Motor neuron (in vitro differentiated cells): ENCODE results near the gene HYDIN. TPM values are rescaled to one million over a fixed set of nuclear protein-coding genes. Genes with fewer than 3 reads are reported as not detected.
"Not testable (repeated sequence)": the region's sequence is repeated elsewhere in the genome, so short reads cannot be mapped to it uniquely, and the experiment has no call there.

Source experiments
- ATAC-seq, 8 experiments: fragments of 200-7000 bp; cut with Tn5 transposase; replicated peaks in 6 of 8; 2 replicates each; pipeline ENCODE4 v1.8.0; 2021; ENCODE audit warnings: mild to moderate bottlenecking in 8 of 8, moderate library complexity in 8 of 8
- H3K27ac ChIP-seq, 2 donors: fragments of 250-450 bp; sonication (Bioruptor Pico); 2 replicates each; pipeline ENCODE4 v1.9.0; 2021; ENCODE audit warnings: antibody characterized with exemption in 2 of 2, mild to moderate bottlenecking in 2 of 2, moderate library complexity in 1 of 2
- H3K4me1 ChIP-seq, 2 donors: fragments of 250-450 bp; sonication (Bioruptor Pico); replicated peaks in 1 of 2; 2 replicates each; pipeline ENCODE4 v1.6.1; 2021; ENCODE audit warnings: antibody characterized with exemption in 2 of 2, mild to moderate bottlenecking in 2 of 2, moderate library complexity in 1 of 2
- H3K4me3 ChIP-seq, 5 donors: fragments of 250-450 bp; sonication (Bioruptor Pico); 2 replicates each; pipeline ENCODE4 v1.9.0; 2021; ENCODE audit warnings: antibody characterized with exemption in 5 of 5, mild to moderate bottlenecking in 5 of 5, moderate library complexity in 4 of 5
- WGBS, 10 experiments: fragments of 450-650 bp; shearing (Covaris generic); methylation state at CpG; one replicate each; pipeline ENCODE4 v1.0.0; 2022; 5-methylcytosine and 5-hydroxymethylcytosine counted together
- in situ Hi-C, 9 experiments: fragments of 400-800 bp; cut with MboI; loops; one replicate each; pipeline ENCODE4 v1.15.0; 2021; ENCODE audit warnings: low sequenced_read_pairs in 9 of 9, low pct_unique_long_range_greater_than_20kb in 2 of 9; ENCODE audit not compliant: unreplicated experiment in 9 of 9
- total RNA-seq, 8 experiments: library from RNA; unstranded; fragments of 300-600 nt; gene quantifications; 2 replicates each; pipeline versions ENCODE4 v1.2.3 to v1.2.4, GENCODE V29; 2022

Gene HYDIN
- total RNA-seq, 8 experiments from 2014 or later: 0.61 to 28.9 (median 5.3) TPM

DNA sequence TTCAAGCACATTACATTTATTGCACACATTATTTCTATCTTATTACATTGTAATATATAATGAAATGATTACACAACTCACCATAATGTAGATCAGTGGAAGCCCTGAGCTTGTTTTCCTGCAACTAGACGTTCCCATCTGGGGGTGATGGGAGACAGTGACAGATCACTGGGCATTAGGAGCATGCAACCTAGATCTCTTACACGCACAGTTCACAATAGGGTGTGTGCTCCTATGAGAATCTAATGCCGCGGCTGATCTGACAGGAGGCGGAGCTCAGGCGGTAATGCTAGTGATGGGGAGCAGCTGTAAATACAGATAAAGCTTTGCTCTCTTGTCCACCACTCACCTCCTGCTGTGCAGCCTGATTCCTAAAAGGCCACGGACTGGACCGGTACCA lies 69.5 kb downstream of the HYDIN start:
- H3K27ac ChIP-seq, in situ Hi-C loops, H3K4me3 ChIP-seq, H3K4me1 ChIP-seq: not testable (repeated sequence)
- ATAC-seq: peak in 4 of 8 experiments; percentile 45 to 73 (median 58)
- WGBS, 10 experiments: no CpG with 5 or more reads among the region's 8 CpGs

DNA sequence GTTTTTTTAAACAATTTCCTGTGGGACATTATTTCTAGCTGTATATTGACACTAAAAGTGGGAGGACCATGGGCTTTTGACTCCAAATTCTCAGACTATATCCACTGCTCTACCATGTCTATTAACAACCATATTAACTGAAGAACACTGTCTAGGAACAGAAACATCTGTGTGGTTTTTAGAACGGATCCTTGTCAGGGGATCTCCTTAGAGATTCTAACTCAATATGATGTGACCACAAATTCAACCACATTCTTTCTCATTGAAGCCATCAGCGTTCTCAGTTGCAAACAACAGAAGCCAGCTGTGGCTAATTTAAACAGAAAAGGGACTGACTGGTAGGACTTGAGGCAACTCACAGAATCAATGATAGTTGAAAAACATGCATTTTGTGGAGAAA lies 73.2 kb downstream of the HYDIN start:
- ATAC-seq, in situ Hi-C loops, H3K4me1 ChIP-seq, H3K4me3 ChIP-seq, H3K27ac ChIP-seq: not testable (repeated sequence)
- WGBS, 10 experiments: no CpG with 5 or more reads among the region's 2 CpGs

DNA sequence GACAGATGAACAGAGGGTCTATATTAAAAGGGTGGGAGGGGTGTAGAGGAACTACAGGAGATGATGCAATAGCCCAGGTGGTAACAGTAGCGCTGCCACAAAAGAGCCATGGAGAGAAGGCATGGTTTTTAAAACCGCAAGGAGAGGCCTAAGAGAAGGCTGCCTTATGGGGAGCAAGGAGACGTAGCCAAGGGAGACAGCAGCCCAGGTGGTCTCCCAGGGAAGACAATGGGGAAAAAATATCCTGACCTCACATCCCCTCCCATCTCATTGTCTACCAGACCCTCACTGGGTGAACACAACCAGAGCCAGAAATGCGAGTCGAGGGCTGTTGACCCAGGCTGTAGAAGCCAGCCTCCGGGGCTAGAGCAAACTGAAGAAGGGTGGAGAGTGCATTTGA lies 77.2 kb downstream of the HYDIN start:
- ATAC-seq: peak in 5 of 8 experiments; percentile 50 to 77 (median 65)
- H3K27ac ChIP-seq, H3K4me3 ChIP-seq, in situ Hi-C loops, H3K4me1 ChIP-seq: not testable (repeated sequence)
- WGBS, 10 experiments: no CpG with 5 or more reads among the region's 6 CpGs

DNA sequence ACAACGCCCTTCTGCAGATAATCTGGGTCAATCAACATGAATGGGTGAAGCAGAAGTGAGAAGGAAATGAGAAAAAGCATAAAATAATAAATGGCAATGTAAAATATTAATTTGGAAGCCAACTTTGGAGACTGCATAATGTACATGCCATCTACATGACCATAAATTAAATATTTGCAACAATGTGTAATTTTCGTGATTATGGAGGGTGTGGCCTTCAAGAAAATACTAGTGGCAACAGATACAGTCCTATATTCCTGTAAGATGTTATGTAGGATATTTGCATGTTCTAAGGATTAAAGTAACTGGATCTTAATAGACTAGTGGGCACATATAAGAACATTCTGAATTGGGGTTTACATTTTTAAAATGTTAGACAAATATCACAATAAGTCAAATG lies 78.9 kb downstream of the HYDIN start:
- peak in 2 of 8 experiments; percentile 53 to 98 for ATAC-seq
- H3K4me3 ChIP-seq, H3K27ac ChIP-seq, H3K4me1 ChIP-seq, in situ Hi-C loops: not testable (repeated sequence)
- no CpG with 5 or more reads among the region's 2 CpGs for WGBS, 10 experiments

DNA sequence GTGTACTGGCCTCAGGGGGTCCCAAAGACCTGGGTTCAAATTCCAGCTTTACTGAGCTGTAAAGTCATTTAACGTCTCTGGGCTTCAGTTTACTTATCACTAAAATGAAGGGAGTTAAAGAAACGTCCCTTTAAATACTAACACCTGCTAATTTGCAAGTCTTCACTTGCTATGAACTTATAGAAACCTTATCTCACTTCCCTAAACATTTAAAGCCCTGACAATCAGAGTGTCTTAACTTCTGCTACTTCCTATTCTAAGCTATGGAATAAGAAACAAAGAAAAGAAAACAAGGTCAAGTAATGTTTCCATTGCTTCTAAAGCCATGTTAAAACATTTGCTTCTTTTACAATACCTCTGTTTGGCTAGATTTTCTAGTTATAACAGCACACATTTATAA lies 87.3 kb downstream of the HYDIN start:
- H3K4me1 ChIP-seq, H3K27ac ChIP-seq, H3K4me3 ChIP-seq, in situ Hi-C loops, ATAC-seq: not testable (repeated sequence)
- WGBS, 10 experiments: no CpG with 5 or more reads among the region's 2 CpGs

DNA sequence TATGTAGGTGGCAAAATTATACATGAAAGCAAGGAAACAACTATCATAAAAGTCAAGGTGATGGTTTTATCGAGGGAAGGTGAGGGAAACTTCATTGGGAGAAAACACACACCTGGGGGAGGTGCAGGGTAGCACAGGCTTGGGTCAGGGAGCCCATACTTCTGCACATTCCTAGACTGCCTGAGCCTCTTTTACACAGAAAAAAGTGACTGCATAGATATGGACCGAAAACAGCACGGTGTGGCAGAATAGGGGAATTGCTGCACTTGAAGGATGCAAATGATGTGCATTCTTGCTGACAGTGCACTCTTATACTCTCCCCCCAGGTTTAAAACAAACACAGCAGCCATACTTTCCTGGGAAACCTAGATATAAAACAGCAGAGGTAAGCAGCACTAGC lies 120.0 kb downstream of the HYDIN start:
- H3K4me3 ChIP-seq, H3K27ac ChIP-seq, in situ Hi-C loops, H3K4me1 ChIP-seq, ATAC-seq: not testable (repeated sequence)
- 33% methylated on average over 1 of the region's 3 CpGs; no CpG with 5 or more reads in 9 of the 10 experiments for WGBS, 10 experiments

DNA sequence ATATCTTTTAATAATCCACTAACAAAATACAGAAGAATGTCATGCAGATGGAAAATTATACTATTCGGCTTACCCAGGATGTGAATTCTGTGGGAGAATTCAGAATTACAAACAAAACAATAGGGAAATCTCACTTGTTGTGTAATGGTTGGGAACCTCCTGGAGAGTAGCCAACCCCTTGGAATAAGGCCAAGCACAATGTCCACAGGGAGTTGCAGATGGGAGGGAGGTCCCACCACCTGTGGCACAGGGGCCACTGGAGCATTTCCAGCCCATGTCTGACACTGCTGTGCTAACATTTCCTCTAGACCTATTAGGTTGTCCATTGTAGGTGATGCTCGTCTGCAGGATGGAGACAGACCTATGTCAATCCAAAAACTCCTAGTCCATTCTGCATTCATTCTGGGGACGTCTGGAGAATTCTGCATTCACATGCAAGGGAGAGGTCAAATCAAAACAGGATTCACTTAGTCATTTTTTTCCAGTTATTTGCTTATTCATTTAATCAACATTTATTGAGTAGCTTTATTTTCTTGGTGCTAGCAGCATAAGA lies 120.8 kb downstream of the HYDIN start:
- H3K27ac ChIP-seq, H3K4me3 ChIP-seq, in situ Hi-C loops, H3K4me1 ChIP-seq: not testable (repeated sequence)
- ATAC-seq: peak in 5 of 8 experiments; percentile 51 to 90 (median 86)
- no CpG with 5 or more reads among the region's 3 CpGs for WGBS, 10 experiments

DNA sequence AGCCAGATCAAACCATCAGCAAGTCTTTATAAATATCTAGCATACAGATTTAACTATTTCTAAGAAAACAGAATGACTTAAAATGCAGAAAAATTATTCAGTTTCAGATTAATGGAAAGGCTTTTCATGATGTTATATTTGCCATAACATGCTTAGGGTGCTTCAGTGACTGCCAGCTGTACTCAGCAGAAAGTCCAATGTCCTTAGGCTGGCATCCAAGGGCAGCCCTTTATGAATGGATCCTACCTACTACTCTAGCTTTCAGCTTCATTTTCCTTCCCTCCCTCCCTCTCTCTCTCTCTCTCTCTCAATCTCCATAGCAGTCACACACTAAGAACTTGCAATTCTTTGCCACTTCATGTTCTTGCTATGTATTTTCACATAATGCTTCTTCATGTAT lies 124.6 kb downstream of the HYDIN start:
- H3K4me1 ChIP-seq, ATAC-seq, in situ Hi-C loops: not testable (repeated sequence)

DNA sequence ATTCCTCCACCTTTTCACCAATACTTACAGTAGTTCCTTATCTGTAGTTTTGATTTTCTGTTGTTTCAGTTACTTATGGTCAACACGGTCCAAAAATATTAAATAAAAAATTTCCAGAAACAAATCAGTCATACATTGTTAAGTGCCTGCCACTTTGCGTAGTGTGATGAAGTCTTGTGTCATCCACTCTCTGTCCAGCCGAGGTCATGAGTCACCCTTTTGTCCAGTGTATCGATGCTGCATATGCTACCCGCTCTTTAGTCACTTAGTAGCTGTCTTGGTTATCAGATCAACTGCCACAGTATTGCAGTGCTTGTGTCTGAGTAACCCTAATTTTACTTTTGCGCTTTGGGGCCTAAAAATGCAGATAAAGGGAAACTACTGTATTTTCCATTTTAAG lies 146.9 kb downstream of the HYDIN start:
- in situ Hi-C loops, H3K27ac ChIP-seq, H3K4me1 ChIP-seq, H3K4me3 ChIP-seq: not testable (repeated sequence)
- no CpG with 5 or more reads among the region's 6 CpGs for WGBS, 10 experiments
- peak in 1 of 8 experiments; percentile 41 for ATAC-seq

More for the DNA sequence above, 124.6 kb downstream of the HYDIN start:
- H3K4me3 ChIP-seq, H3K27ac ChIP-seq: not testable (repeated sequence)

DNA sequence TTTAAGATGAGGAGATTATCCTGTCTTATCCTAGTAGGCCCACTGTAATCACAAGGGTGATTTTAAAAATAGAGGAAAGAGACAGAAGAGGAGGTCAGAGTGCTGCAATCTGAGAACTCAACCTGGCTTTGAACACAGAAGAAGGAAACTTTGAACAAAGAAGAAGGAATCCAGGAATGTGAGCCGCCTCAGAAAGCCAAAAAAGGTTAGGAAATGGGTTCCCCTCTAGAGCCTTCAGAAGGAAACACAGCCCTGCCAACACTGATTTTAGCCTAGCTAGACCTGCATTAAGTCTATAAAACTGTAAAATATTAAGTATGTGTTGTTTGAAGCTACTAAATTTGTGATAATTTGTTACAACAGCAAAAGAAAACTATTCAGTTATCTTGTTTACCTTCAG lies 149.7 kb downstream of the HYDIN start:
- H3K4me1 ChIP-seq, in situ Hi-C loops, H3K27ac ChIP-seq, H3K4me3 ChIP-seq, ATAC-seq: not testable (repeated sequence)
- WGBS, 10 experiments: no CpG with 5 or more reads among the region's 1 CpG

DNA sequence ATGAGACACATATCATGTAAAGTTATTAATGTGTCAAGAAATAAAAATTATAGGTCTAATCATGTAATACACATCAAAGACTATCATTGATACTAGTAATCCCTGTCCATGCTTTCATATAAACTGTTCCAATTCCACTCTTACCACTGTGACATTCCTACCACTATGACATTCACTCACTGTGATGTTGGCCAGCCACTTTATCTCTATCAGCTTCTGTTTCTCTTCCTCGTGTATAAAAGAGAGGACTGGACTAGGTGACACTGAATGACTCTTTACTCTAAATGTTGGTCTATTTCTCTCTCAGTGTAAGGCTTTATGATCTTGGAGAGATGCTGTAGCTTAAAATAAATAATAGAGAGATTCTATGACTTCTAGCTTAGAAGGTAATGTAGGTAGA lies 150.3 kb downstream of the HYDIN start:
- H3K27ac ChIP-seq, H3K4me1 ChIP-seq, ATAC-seq, H3K4me3 ChIP-seq, in situ Hi-C loops: not testable (repeated sequence)
- WGBS, 10 experiments: no CpG with 5 or more reads among the region's 1 CpG

DNA sequence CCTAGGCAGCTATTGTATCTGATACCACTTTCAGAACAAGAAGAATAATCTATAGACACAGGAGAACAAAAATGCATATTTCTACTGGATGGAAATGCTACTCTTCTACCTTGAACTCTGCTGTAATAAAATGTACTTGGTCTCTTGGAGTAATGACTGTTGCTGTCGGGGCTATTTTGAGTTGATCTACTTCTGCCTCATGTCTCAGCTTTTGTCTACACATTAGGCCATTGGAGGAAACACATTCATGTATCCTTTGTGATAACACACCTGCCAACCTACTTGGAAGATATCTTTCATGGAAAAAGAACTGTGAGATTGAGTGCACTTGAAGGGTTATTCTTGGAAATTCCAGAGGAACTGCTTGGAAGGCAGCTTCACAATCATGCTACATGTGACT lies 159.9 kb downstream of the HYDIN start:
- H3K4me1 ChIP-seq, H3K27ac ChIP-seq, H3K4me3 ChIP-seq, ATAC-seq, in situ Hi-C loops: not testable (repeated sequence)
- no CpG with 5 or more reads among the region's 1 CpG for WGBS, 10 experiments

DNA sequence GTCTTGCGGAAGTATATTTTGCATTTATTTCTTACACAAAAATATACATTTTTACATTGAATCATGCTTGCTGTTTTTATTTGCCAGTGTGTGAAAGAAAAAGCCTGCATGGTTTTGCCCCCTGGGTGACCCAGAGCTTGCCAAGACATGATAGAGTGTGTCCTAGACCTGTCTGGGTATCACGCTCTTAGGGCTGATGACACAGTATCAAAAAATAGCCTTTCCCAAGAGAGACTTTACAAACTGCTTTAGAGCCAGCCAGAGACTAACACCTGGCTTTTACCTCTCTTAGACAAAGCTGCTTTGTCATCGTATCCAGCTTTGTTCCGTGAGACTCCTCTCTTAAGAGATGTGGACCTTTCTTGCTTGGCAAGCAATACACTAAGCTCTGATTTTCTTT lies 160.7 kb downstream of the HYDIN start:
- H3K4me1 ChIP-seq, H3K4me3 ChIP-seq, in situ Hi-C loops, H3K27ac ChIP-seq: not testable (repeated sequence)
- peak in 5 of 8 experiments; percentile 70 to 99 (median 98) for ATAC-seq
- 52 to 83% (median 74%) methylated on average over 2 of the region's 4 CpGs; no CpG with 5 or more reads in 4 of the 10 experiments for WGBS, 10 experiments

DNA sequence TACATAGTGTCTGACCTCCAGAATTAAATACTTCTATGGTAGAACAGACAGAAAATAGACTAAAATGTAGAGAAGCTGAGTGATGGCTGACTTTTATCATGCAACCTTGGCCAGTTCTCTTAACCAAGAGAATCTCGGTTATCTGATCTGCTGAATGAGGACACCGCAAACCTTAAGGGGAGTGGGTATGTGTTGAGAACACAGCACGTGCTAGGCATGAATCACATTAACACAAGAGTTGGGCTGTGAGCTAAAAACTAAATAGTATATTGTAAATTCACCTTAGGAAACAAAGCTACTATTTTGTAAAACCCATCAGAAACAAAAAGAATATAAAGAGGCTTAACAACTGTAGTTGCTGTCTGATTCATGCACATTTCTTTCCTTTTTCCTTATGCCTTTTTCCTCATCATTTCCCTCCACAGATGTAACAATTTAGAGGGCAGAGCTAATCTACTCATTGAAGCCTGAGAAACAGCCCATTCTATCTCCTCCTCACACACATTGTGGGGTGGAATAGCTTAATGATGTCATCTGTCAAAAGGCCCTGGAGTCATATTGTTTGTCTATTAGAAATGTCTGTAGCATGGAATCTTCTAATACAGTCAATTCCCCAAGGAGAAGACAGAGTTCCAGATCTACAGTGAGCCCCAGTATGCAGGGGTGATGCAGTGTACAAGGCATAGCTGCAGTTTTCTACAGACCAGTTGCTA lies 176.5 kb downstream of the HYDIN start:
- ATAC-seq: peak in 7 of 8 experiments; percentile 19 to 98 (median 93)
- 37 to 67% methylated on average over 1 to 3 of the region's 3 CpGs; no CpG with 5 or more reads in 8 of the 10 experiments for WGBS, 10 experiments
- in situ Hi-C loops, H3K27ac ChIP-seq, H3K4me3 ChIP-seq, H3K4me1 ChIP-seq: not testable (repeated sequence)
